HG03039 (cell line): ENCODE measurements around the gene PTPRN2.
"Not testable (repeated sequence)": the region's sequence is repeated elsewhere in the genome, so short reads cannot be mapped to it uniquely, and the experiment has no call there.

ENCODE experiments used
- ATAC-seq: cut with Tn5 transposase; IDR thresholded peaks from one replicate; pipeline ENCODE4 v1.9.1; 2021; ENCODE audit warnings: mild to moderate bottlenecking, moderate library complexity; ENCODE audit not compliant: unreplicated experiment

Gene PTPRN2

DNA sequence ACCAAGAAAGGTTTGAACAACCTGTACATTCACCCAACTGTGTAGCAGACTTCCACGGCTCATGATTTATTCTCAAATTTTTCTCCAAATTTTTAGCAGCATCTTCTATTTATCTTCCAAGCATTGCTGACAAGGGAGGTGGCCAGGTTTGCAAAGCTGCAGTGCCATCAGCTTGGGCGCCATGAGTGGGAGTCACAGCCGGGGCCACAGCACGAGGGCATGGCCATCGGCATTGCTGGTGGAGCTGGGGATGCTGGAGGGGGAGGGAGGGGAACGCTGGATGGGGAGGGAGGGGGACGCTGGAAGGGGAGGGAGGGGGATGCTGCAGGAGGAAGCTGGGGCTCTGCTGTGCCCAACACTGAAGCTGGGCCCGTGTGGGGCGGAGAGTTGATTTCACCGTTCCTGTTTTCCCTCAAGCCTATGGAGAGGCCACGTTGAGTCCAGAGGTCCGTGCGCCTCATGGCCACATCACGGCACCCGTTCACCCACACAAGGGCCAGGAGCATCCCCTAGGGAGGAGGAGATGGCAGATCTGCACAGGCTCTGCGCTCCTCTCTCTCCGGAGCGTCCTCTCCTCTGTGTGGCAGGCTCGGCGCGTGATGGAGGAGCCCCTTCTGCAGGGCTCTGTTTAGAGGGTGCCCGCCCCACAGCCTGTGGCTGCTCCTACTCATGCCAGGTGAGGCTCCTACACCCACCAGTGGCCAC lies 730.6 kb downstream of the PTPRN2 start:
- ATAC-seq, result no peak

- ATAC-seq, result no peak
Observed at GRCh38 chr7:157855452-157856213, 732.0 kb downstream of the PTPRN2 start.

GRCh38 chr7:157855016-157855415 lies 732.6 kb downstream of the PTPRN2 start:
- ATAC-seq, result no peak

DNA sequence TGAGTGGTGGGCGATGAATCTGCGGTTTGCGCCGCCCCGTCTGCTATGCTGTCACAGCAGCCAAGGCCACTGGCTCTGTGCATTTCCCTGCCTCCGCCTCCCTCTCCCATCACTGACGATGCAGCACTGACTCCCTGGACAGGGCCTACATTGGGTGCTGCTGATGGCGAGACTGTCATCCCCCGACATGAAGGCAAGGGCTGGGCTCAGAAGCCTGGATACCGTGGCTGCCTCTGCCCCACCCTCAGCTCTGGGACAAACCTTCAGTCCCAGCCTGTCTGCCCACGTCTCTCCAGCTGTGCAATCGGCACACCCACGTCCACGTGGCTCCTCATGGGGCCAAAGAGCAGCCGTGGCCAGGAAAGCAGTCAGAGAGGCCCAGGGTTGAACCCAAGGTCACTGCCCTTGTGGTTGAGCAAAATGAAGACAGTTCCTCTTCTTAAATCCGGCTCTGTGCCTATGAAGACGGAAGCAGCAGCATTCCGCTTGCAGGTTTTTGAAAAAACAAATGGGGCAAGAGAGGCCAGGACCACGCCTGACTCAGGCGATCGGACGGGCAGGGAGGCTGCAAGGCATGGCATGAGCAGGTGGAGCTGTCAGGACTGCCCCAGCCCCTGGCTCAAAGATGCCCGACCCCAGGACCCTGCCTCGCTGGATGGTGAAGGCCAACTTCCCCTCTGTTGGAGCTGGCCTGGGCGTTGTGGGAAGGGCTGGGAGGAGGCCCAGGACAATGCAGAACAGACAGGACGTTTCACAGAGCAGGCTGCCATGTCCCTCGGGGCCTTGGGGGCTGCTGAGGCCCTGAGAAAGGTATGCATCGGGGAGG lies 733.3 kb downstream of the PTPRN2 start:
- no peak for ATAC-seq

DNA sequence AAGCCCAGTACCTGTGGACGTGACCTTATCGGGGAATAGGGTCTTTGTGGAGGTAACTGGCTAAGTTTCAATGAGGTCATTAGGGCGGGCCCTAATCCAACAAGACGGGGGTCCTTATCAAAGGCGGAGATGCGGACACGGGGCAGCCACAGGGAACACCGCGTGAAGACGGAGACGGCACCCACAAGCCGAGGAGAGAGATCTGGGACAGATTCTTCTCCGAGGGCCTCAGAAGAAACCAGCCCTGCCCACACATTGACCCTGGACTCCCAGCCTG lies 733.9 kb downstream of the PTPRN2 start:
- no peak for ATAC-seq

- ATAC-seq, result no peak
Observed at GRCh38 chr7:157853076-157853788, 734.4 kb downstream of the PTPRN2 start.

DNA sequence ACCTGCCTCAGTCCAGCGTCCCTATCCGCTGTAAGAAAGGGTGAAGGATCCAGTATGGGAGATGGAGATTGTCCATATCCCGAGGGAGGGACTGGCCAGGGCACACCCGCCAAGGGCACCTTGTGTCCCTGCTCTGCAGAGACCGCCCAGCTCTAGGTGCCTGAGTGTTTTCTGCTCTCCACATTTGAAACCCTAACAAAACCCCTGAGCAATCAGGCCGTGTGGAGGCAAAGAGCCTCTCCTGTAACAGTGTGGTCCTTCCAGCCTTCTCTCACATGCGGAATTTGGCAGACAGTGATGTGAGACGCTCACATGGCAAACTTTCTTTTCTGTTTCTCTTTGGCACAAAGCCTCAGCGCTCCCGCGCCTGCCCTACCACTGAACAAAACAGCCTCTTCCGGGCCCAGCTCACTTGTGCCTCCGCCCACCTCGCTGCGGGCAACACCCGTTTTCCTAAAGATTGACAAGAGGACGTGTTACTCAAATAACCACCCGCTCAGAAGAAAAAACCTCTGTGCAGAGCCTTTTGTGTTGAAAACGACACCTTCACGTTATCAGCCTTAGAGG lies 736.0 kb downstream of the PTPRN2 start:
- ATAC-seq, result no peak

- no peak for ATAC-seq
Observed at GRCh38 chr7:157850481-157851444, 736.9 kb downstream of the PTPRN2 start.

GRCh38 chr7:157849726-157850125 lies 737.9 kb downstream of the PTPRN2 start:
- no peak for ATAC-seq

- no peak for ATAC-seq
Observed at GRCh38 chr7:157849341-157849596, 738.4 kb downstream of the PTPRN2 start.

DNA sequence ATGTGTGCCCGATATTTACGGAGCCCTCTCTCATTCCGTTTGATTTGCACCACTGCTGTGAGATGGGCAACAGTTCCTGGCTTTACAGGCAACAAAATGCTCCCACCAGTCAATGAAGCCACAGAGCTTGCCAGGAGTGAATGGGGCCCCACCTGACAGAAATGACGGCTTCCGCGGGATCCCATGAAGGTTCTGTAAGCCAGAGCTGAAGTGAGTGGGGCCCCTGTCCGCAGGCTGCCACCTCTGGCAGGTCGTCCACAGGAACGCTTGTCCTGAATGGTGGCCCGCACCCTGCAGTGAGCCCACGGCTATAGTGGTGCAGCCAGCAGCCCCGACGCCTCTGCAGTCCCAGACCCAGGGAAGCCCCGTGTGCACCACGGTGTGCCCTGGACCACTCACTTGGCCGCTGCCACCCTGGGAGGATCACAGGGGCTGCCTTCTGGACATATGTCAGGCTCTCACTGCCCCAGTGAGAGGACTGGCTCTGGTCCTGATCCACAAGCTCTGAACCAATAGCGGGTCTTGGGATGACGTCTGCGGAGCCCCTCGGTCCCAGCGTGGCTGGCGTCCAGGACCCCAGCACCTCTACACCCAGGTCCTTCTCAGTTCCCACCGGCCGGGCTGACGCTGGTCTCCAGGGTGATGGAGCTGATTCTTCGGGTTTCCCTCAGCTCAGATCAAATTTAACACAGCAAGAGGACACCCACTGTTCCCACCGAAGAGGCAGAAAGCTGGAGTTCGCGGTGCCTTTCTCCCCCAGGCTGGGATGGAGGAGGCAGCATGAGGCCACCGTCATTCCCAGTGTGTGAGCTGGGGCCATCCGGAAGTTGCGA lies 738.9 kb downstream of the PTPRN2 start:
- ATAC-seq, result no peak

DNA sequence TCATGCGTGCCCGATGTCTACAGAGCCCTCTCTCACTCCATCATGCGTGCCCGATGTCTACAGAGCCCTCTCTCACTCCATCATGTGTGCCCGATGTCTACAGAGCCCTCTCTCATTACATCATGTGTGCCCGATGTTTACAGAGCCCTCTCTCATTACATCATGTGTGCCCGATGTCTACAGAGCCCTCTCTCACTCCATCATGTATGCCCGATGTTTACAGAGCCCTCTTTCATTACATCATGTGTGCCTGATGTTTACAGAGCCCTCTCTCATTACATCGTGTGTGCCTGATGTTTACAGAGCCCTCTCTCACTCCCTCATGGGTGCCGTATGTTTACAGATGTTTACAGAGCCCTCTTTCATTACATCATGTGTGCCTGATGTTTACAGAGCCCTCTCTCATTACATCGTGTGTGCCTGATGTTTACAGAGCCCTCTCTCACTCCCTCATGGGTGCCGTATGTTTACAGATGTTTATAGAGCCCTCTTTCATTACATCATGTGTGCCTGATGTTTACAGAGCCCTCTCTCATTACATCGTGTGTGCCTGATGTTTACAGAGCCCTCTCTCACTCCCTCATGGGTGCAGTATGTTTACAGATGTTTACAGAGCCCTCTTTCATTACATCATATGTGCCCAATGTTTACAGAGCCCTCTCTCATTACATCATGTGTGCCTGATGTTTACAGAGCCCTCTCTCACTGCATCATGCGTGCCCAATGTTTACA lies 739.7 kb downstream of the PTPRN2 start:
- ATAC-seq, result not testable (repeated sequence)

- ATAC-seq, result not testable (repeated sequence)
Observed at GRCh38 chr7:157846746-157847145, 740.9 kb downstream of the PTPRN2 start.

DNA sequence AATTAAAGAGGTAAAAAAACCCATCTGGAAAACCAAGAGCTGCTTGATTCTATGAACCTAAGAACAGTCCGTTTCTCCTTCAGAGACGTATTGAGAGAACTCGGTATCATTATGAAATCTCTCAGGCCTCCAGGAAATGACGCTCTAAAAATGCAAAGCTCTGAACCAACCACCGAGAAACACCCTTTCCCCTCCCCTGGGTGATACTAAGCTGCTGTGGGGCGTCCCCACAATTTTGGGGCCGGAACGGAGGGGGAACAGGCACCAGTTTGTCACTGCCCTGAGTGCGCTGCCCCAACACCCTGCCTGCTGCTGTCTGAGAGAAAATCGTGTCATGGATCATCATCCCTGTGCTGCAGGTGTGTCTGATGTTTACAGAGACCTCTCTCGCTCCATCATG lies 741.4 kb downstream of the PTPRN2 start:
- ATAC-seq, result no peak

DNA sequence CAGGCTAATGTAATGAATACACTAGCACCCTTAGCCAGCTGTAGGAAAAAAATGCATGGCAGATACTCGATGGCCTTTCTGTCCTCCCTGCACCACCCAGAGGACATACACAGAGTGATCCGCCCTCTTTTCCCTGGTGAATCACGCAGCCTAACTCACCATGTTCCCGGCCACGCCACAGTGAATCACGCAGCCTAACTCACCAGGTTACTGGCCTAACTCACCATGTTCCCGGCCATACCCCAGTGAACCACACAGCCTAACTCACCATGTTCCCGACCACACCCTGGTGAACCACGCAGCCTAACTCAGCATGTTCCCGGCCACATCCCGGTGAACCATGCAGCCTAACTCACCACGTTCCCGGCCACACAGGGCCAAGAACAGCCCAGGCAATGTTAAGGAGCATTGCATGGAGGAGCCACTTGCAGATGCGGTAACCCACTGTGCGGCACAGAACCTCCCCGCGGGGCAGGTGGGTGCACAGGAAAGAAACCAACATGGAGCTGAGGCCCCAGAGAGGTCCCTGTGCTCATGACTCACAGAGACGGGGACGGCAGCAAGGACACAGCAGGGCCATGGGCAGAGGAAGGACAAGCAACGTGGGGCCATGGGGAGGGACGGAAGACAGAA lies 742.3 kb downstream of the PTPRN2 start:
- ATAC-seq, result no peak

- no peak for ATAC-seq
Observed at GRCh38 chr7:157844611-157845010, 743.0 kb downstream of the PTPRN2 start.

DNA sequence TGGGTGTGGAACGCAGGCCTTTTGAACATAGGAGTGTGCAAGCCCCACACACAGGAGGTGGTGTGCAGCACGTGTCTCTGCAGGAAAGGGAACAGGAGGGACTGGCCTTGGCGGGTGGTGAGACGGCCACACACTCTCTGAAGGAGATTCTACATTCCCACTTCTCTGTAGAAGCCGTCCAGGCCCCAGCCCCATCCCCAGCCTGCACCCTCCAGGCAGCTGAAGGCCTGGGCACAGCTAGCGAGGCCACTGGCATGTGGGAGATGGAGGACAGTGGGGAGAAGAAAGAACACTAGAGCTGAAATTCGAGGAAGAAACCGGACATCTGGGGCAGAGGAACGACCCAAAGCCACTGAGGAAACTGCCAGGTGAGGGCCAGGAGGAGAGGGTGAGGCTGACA lies 743.5 kb downstream of the PTPRN2 start:
- no peak for ATAC-seq
